Adrenal gland (tissue), 12 donors: ENCODE data around the gene KCNA2. TPM values are rescaled to one million over a fixed set of nuclear protein-coding genes. Genes with fewer than 3 reads are reported as not detected.

Experiments
- DNase-seq, 7 donors: peaks; one replicate each; pipeline ENCODE4 v3.0.0-alpha.2; 2019 to 2020
- H3K27ac ChIP-seq, 5 donors: fragments of 200-600 bp; sonication (generic) in 4 of 5; 1 replicate in 3 of 5; 2 replicates in 2 of 5; pipeline versions ENCODE4 v1.5.1 to v1.8.0; 2016 to 2020; ENCODE audit warnings: mild to moderate bottlenecking in 1 of 5
- H3K27me3 ChIP-seq: fragments of 200-600 bp; 2 replicates; pipeline ENCODE4 v1.8.0; 2021
- H3K36me3 ChIP-seq, 2 donors: fragments of 200-600 bp; replicated peaks in 1 of 2; 1 replicate in 1 of 2; 2 replicates in 1 of 2; pipeline versions ENCODE4 v1.5.1 to v1.8.0; 2018 to 2022
- H3K4me1 ChIP-seq, 2 donors: fragments of 200-600 bp; replicated peaks in 1 of 2; 1 replicate in 1 of 2; 2 replicates in 1 of 2; pipeline versions ENCODE4 v1.5.1 to v1.8.0; 2018 to 2021
- H3K4me3 ChIP-seq, 4 donors: fragments of 200-600 bp; sonication (generic) in 3 of 4; one replicate each; pipeline ENCODE4 v1.5.1; 2016 to 2018
- H3K9me3 ChIP-seq, 3 donors: fragments of 200-600 bp; sonication (generic) in 1 of 3; replicated peaks in 1 of 3; 1 replicate in 2 of 3; 2 replicates in 1 of 3; pipeline versions ENCODE4 v1.5.1 to v1.8.0; 2016 to 2021
- POLR2A ChIP-seq, 2 donors: fragments of 450-650 bp; IDR thresholded peaks; one replicate each; pipeline ENCODE4 v1.6.1; 2017; ENCODE audit warnings: antibody characterized with exemption in 2 of 2, mild to moderate bottlenecking in 2 of 2, moderate library complexity in 1 of 2
- WGBS, 4 donors: extraction: QIAGEN DNeasy Blood & Tissue Kit in 2 of 4; methylation state at CpG; one replicate each; pipeline versions ENCODE4 v1.1.5 to v1.1.7; 2013 to 2017; 5-methylcytosine and 5-hydroxymethylcytosine counted together
- intact Hi-C, 2 donors: fragments of 100-400 bp; cut with DNase I; formaldehyde crosslinking; loops; one replicate each; pipeline versions ENCODE4 v1.14.1 to v1.15.0; 2022 to 2023
- polyA plus RNA-seq, 3 donors: library from polyadenylated mRNA; stranded (reverse); fragments of 200-250 nt in 2 of 3; fragments of 350-450 nt in 1 of 3; fragmentation: Illumina TruSeq in 1 of 3; extraction: RNeasy Lipid Tissue Mini Kit (QIAGEN cat#74804) in 1 of 3; gene quantifications; one replicate each; pipeline ENCODE4 v1.2.3, GENCODE V29; 2013 to 2014
- total RNA-seq, 9 donors: library from RNA; depleted of rRNA in 4 of 9; stranded (reverse); fragments of >200 nt in 4 of 9; fragments of 120-200 nt in 1 of 9; fragmentation: NEBNext Ultra II Directional in 1 of 9; extraction: Animal tissue kit (Norgen Biotek cat#: 25700) in 1 of 9; gene quantifications; one replicate each; pipeline versions ENCODE4 v1.1.0 to v1.2.4, GENCODE V29; 2013 to 2023
- TF ChIP-seq, protein P1 (sequence below), 6 experiments: fragments of 450-650 bp in 4 of 6; fragments of 200-600 bp in 2 of 6; sonication (generic) in 1 of 6; IDR thresholded peaks; 1 replicate in 5 of 6; 2 replicates in 1 of 6; pipeline versions ENCODE4 v1.5.1 to v1.8.0; 2016 to 2021; ENCODE audit warnings: antibody characterized with exemption in 6 of 6, mild to moderate bottlenecking in 2 of 6, moderate library complexity in 1 of 6
- donor health status: healthy with polysubstance abuse.
- donor health status: Bipolar disorder and iron deficiency.
- donor health status: DM: yes; HTN: yes; CAD: no.
- donor health status: DM: no; HTN: no; CAD: no.
- donor health status: DM: no; HTN: no; CAD: no.
- donor health status: DM: yes; HTN: yes; CAD: no.

The KCNA2 gene
- total and polyA plus RNA-seq, 12 donors, result 0.06 to 16.9 (median 0.38) TPM; not detected in 1

DNA sequence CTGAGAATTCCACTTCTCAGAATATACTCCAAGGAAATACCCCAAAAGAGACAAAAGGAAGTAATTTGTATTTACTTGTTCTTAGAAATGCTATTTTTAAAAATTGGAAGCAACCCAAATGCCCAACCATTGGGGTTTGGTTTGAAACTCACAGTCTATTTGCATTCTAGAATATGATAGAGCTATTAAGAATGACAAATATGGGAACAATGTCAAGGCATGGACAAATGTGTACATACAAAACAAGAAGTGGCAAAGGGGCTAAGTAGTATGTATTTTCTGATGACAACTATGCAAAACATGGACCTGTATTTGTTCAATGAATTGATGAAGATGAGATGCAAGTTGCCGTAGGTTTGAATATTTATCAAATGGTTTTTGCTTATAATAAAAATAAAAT is 32.8 kb downstream of the KCNA2 start:
- Histone ChIP-seq H3K27me3 (peaks cover 12% of the 10 kb centered on the region), H3K9me3 (no peaks in the 10 kb centered on the region), H3K36me3 (no peaks in the 10 kb centered on the region), H3K4me3 (no peak overlapping the region), H3K4me1 (no peaks in the 10 kb centered on the region), H3K27ac (no peak overlapping the region)
- no peak for DNase-seq
- TF ChIP-seq, protein P1, sequence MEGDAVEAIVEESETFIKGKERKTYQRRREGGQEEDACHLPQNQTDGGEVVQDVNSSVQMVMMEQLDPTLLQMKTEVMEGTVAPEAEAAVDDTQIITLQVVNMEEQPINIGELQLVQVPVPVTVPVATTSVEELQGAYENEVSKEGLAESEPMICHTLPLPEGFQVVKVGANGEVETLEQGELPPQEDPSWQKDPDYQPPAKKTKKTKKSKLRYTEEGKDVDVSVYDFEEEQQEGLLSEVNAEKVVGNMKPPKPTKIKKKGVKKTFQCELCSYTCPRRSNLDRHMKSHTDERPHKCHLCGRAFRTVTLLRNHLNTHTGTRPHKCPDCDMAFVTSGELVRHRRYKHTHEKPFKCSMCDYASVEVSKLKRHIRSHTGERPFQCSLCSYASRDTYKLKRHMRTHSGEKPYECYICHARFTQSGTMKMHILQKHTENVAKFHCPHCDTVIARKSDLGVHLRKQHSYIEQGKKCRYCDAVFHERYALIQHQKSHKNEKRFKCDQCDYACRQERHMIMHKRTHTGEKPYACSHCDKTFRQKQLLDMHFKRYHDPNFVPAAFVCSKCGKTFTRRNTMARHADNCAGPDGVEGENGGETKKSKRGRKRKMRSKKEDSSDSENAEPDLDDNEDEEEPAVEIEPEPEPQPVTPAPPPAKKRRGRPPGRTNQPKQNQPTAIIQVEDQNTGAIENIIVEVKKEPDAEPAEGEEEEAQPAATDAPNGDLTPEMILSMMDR (IDR thresholded peaks at IDR 0.05), result no peak
- TF ChIP-seq POLR2A (IDR thresholded peaks at IDR 0.05), result no peak
- 89 to 98% (median 93%) methylated on average over 1 of the region's 1 CpG for WGBS, 4 donors
- intact Hi-C loops, result no loop called here

GRCh38 chr1:110572751-110573150 is 33.4 kb downstream of the KCNA2 start:
- no peaks in the 10 kb centered on the region for H3K4me1 ChIP-seq
- H3K36me3 ChIP-seq, result no peaks in the 10 kb centered on the region
- H3K9me3 ChIP-seq, result no peaks in the 10 kb centered on the region
- no peak overlapping the region for H3K27ac ChIP-seq
- peaks cover 12% of the 10 kb centered on the region for H3K27me3 ChIP-seq
- DNase-seq, result no peak
- intact Hi-C loops, result no loop called here
- no peak overlapping the region for H3K4me3 ChIP-seq
- TF ChIP-seq, protein P1 (IDR thresholded peaks at IDR 0.05), result no peak
- no peak for TF ChIP-seq POLR2A (IDR thresholded peaks at IDR 0.05)
- WGBS, 4 donors, result 82 to 96% (median 91%) methylated on average over 3 of the region's 3 CpGs

- Histone ChIP-seq H3K36me3 (no peaks in the 10 kb centered on the region), H3K4me3 (no peak overlapping the region), H3K27ac (no peak overlapping the region), H3K27me3 (peaks cover 12% of the 10 kb centered on the region), H3K4me1 (no peaks in the 10 kb centered on the region), H3K9me3 (no peaks in the 10 kb centered on the region)
- no peak for DNase-seq
- intact Hi-C loops, result no loop called here
- TF ChIP-seq POLR2A (IDR thresholded peaks at IDR 0.05), result no peak
- TF ChIP-seq, protein P1 (IDR thresholded peaks at IDR 0.05), result no peak
- WGBS, 4 donors, result 58 to 68% (median 61%) methylated on average over 4 of the region's 4 CpGs
Observed at GRCh38 chr1:110570901-110571300, 35.3 kb downstream of the KCNA2 start.

- H3K9me3 ChIP-seq, result no peaks in the 10 kb centered on the region
- no peak overlapping the region for H3K4me3 ChIP-seq
- H3K36me3 ChIP-seq, result no peaks in the 10 kb centered on the region
- WGBS, 4 donors, result 10 to 32% (median 20%) methylated on average over 3 of the region's 3 CpGs
- H3K4me1 ChIP-seq, result no peaks in the 10 kb centered on the region
- no peak for DNase-seq
- TF ChIP-seq, protein P1 (IDR thresholded peaks at IDR 0.05), result no peak
- intact Hi-C loops, result no loop called here
- H3K27ac ChIP-seq, result no peak overlapping the region
- H3K27me3 ChIP-seq, result peaks cover 12% of the 10 kb centered on the region
Observed at GRCh38 chr1:110570307-110570706, 35.9 kb downstream of the KCNA2 start.
